Gastroesophageal sphincter (tissue), 4 donors: ENCODE data around the gene ASNS. TPM values are rescaled to one million over a fixed set of nuclear protein-coding genes. Genes with fewer than 3 reads are reported as not detected.

ENCODE experiments used
- ATAC-seq: fragments of 150-250 bp; one replicate; pipeline ENCODE4 v1.9.1; 2016; ENCODE audit warnings: mild to moderate bottlenecking, moderate library complexity
- H3K27ac ChIP-seq, 4 donors: fragments of 200-600 bp; sonication (generic) in 3 of 4; 1 replicate in 3 of 4; 2 replicates in 1 of 4; pipeline ENCODE4 v1.5.1; 2016 to 2019
- H3K27me3 ChIP-seq: fragments of 200-600 bp; sonication (generic); one replicate; pipeline ENCODE4 v1.5.1; 2019
- H3K36me3 ChIP-seq, 2 donors: fragments of 200-600 bp; sonication (generic); one replicate each; pipeline ENCODE4 v1.5.1; 2019; ENCODE audit warnings: control low read depth in 1 of 2
- H3K4me1 ChIP-seq, 3 donors: fragments of 200-600 bp; sonication (generic); 1 replicate in 2 of 3; 2 replicates in 1 of 3; pipeline ENCODE4 v1.5.1; 2016 to 2019; ENCODE audit warnings: control low read depth in 2 of 3
- H3K4me3 ChIP-seq, 2 donors: fragments of 200-600 bp; sonication (generic); one replicate each; pipeline ENCODE4 v1.5.1; 2019; ENCODE audit warnings: mild to moderate bottlenecking in 1 of 2, moderate library complexity in 1 of 2
- H3K9me3 ChIP-seq, 3 donors: fragments of 200-600 bp; sonication (generic); one replicate each; pipeline ENCODE4 v1.5.1; 2017 to 2019; ENCODE audit warnings: control low read depth in 2 of 3
- EP300 ChIP-seq: sonication (generic); formaldehyde crosslinking; IDR thresholded peaks from one replicate; pipeline ENCODE4 v1.6.1; 2017; ENCODE audit warnings: antibody characterized with exemption, mild to moderate bottlenecking
- POLR2A ChIP-seq, 2 donors: fragments of 450-650 bp; IDR thresholded peaks; one replicate each; pipeline ENCODE4 v1.6.1; 2017; ENCODE audit warnings: antibody characterized with exemption in 2 of 2, mild to moderate bottlenecking in 2 of 2, moderate library complexity in 1 of 2
- POLR2AphosphoS5 ChIP-seq: sonication (generic); formaldehyde crosslinking; IDR thresholded peaks from one replicate; pipeline ENCODE4 v1.6.1; 2017; ENCODE audit warnings: antibody characterized with exemption
- WGBS, 2 donors: methylation state at CpG; one replicate each; pipeline ENCODE4 v1.1.5; 2018; ENCODE audit warnings: low coverage in 1 of 2; 5-methylcytosine and 5-hydroxymethylcytosine counted together
- total RNA-seq, 4 donors: library from RNA; depleted of rRNA; stranded (reverse); fragments of >200 nt; gene quantifications; one replicate each; pipeline ENCODE4 v1.1.0, GENCODE V29; 2016
- TF ChIP-seq, protein P1 (sequence below), 4 experiments: fragments of 200-600 bp in 2 of 4; fragments of 450-650 bp in 2 of 4; sonication (generic) in 1 of 4; IDR thresholded peaks; one replicate each; pipeline ENCODE4 v1.5.1; 2017 to 2019; ENCODE audit warnings: antibody characterized with exemption in 4 of 4, mild to moderate bottlenecking in 2 of 4, moderate library complexity in 2 of 4

The ASNS gene
- total RNA-seq, 4 donors from 2014 or later = 12.9 to 26.0 (median 19.0) TPM

DNA sequence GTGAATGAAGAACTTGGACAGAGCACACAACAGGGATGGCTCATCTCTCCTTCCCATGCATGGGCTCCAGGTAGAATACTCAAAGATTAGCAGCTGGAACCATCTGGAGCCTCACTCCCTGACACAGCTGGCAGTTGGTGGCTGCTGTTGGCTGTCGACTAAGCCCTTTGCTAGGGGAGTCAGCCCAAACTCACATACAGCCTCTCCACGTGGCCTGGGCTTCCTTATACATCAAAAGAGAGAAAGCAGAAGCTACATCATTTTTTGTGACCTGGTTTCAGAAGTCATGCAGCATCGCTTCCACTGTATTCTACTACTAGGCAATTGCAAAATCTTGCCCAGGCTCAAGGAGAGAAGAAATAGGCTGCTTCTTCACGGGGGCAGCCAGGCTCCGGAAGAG lies 24.4 kb downstream of the ASNS start:
- Histone ChIP-seq H3K4me3 (no peak overlapping the region), H3K36me3 (peaks cover 0 to 16% of the 10 kb centered on the region in 2 donors), H3K27ac (no peak overlapping the region), H3K27me3 (peaks cover 5% of the 10 kb centered on the region), H3K9me3 (peaks cover 0 to 6% (median 0%) of the 10 kb centered on the region in 3 donors), H3K4me1 (no peaks in the 10 kb centered on the region)
- 47 to 83% methylated on average over 2 to 4 of the region's 5 CpGs for WGBS, 2 donors
- no peak for TF ChIP-seq POLR2AphosphoS5
- TF ChIP-seq, protein P1, sequence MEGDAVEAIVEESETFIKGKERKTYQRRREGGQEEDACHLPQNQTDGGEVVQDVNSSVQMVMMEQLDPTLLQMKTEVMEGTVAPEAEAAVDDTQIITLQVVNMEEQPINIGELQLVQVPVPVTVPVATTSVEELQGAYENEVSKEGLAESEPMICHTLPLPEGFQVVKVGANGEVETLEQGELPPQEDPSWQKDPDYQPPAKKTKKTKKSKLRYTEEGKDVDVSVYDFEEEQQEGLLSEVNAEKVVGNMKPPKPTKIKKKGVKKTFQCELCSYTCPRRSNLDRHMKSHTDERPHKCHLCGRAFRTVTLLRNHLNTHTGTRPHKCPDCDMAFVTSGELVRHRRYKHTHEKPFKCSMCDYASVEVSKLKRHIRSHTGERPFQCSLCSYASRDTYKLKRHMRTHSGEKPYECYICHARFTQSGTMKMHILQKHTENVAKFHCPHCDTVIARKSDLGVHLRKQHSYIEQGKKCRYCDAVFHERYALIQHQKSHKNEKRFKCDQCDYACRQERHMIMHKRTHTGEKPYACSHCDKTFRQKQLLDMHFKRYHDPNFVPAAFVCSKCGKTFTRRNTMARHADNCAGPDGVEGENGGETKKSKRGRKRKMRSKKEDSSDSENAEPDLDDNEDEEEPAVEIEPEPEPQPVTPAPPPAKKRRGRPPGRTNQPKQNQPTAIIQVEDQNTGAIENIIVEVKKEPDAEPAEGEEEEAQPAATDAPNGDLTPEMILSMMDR (IDR thresholded peaks at IDR 0.05) = no peak
- TF ChIP-seq POLR2A (IDR thresholded peaks at IDR 0.05) = no peak
- no peak for ATAC-seq

DNA sequence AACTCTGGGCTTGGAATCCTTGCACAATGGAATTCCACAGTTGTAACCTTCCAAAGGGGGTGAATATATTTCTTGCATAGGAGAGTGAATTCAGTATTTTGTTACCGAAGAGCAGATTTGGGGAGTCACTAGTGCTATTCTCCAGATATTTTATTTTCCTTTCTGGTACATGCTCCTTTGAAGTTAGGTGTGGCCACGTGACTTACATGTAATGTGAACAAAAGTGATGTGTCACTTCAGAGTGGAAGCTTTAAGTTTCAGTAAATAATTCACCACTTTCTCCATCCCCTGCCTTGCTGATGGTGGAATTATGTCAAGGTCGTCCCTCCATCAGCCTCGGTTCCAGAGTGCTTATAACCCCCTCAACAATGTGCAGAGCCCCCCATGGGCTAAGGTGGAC lies 25.3 kb downstream of the ASNS start:
- TF ChIP-seq EP300 (no peak), POLR2AphosphoS5 (no peak), POLR2A (IDR thresholded peaks at IDR 0.05) (no peak)
- TF ChIP-seq, protein P1 (IDR thresholded peaks at IDR 0.05) = no peak
- H3K4me1 ChIP-seq = no peaks in the 10 kb centered on the region
- ATAC-seq = no peak
- peaks cover 11% of the 10 kb centered on the region for H3K27me3 ChIP-seq
- no peak overlapping the region for H3K4me3 ChIP-seq
- H3K9me3 ChIP-seq = peaks cover 0 to 7% (median 0%) of the 10 kb centered on the region in 3 donors
- WGBS, 2 donors = 55 to 71% methylated on average over 4 of the region's 4 CpGs
- peaks cover 0 to 7% of the 10 kb centered on the region in 2 donors for H3K36me3 ChIP-seq
- H3K27ac ChIP-seq = no peak overlapping the region

DNA sequence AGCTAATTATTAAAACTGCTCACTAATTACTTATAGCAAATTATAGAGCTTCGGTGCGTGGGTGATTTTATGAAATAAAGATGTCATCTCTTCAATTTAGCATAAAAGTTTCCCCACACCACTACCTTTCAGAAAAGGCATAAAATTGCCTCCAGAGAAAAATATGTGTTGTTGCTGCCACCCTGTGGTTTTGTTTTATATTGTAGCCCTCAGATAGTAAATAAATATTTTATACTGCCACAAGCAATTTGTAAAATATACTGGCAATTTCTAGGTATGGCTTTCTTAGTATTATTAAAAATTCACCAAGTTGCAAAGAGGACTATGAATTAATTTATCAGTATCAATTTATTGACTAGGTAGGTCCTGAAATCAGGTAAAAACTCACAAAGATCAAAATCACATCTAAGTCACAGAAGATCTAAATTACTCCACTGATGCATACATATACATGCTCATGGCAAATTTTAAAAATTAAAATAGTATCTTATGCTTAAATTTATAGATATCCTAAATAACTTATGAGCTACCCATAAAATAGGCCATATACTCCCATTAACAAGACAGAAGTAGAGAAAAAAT lies 26.5 kb downstream of the ASNS start:
- Histone ChIP-seq H3K4me3 (no peak overlapping the region), H3K27ac (no peak overlapping the region), H3K9me3 (peaks cover 0 to 7% (median 0%) of the 10 kb centered on the region in 3 donors), H3K27me3 (peaks cover 22% of the 10 kb centered on the region), H3K4me1 (no peaks in the 10 kb centered on the region), H3K36me3 (no peaks in the 10 kb centered on the region)
- WGBS, 2 donors = 49 to 76% methylated on average over 2 of the region's 2 CpGs
- TF ChIP-seq, protein P1 (IDR thresholded peaks at IDR 0.05) = peak in 3 of 4 experiments; percentile 7 to 25 (median 16)
- no peak for TF ChIP-seq POLR2AphosphoS5
- ATAC-seq = no peak

- TF ChIP-seq EP300 (no peak), POLR2AphosphoS5 (no peak), POLR2A (IDR thresholded peaks at IDR 0.05) (no peak)
- TF ChIP-seq, protein P1 (IDR thresholded peaks at IDR 0.05) = no peak
- Histone ChIP-seq H3K9me3 (peaks cover 0 to 7% (median 0%) of the 10 kb centered on the region in 3 donors), H3K4me3 (no peak overlapping the region), H3K27me3 (peaks cover 31% of the 10 kb centered on the region), H3K36me3 (no peaks in the 10 kb centered on the region), H3K4me1 (no peaks in the 10 kb centered on the region), H3K27ac (no peak overlapping the region)
- WGBS, 2 donors = 68 to 89% methylated on average over 3 of the region's 3 CpGs
- no peak for ATAC-seq
Measured at GRCh38 chr7:97844036-97844435, 28.2 kb downstream of the ASNS start.

GRCh38 chr7:97842772-97843345 lies 29.3 kb downstream of the ASNS start:
- Histone ChIP-seq H3K4me3 (no peak overlapping the region), H3K9me3 (peaks cover 0 to 7% (median 0%) of the 10 kb centered on the region in 3 donors), H3K36me3 (no peaks in the 10 kb centered on the region), H3K4me1 (no peaks in the 10 kb centered on the region), H3K27ac (no peak overlapping the region), H3K27me3 (peaks cover 31% of the 10 kb centered on the region)
- peak; percentile 19 for ATAC-seq
- WGBS, 2 donors = no CpG with 5 or more reads among the region's 27 CpGs
- TF ChIP-seq POLR2AphosphoS5 = no peak
- no peak for TF ChIP-seq EP300
- no peak for TF ChIP-seq POLR2A (IDR thresholded peaks at IDR 0.05)
- TF ChIP-seq, protein P1 (IDR thresholded peaks at IDR 0.05) = no peak
